ENCODE measurements around the gene PRDX2. TPM values are rescaled to one million over a fixed set of nuclear protein-coding genes. Genes with fewer than 3 reads are reported as not detected.

The PRDX2 gene
- total RNA-seq, 1 donor from 2014 or later, result 304 TPM

DNA sequence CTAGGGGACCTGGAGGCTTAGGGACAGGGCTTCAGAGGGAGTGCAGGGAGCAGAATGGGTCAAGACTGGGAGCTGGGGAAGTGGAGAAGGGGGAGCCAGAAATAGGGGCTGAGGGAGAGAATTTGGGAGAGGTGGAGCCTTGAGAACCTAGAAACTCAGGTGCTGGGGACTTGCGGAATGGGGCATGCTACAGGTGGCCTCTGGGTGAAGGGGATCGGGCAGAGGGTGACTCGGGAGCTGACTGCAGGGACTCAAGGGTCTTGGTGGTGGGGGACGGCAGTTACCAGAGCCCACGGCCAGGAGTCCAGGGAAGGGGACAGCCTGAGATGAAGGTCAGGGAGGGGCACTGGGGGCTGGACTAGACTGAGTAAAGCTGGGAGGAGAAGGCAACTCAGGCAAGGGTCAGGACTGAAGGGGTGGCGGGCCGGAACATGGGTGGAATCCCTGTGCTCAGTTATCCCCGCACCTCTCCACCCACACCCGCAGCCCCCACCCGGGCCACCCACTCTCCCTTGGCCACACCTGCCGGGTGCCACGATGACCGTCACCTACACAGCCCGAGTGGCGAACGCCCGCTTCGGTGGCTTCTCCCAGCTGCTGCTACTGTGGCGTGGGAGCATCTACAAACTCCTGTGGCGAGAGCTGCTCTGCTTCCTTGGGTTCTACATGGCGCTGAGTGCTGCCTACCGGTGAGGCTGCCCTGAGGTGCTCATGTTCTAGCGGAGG is 49.4 kb downstream of the PRDX2 start:
- DNase-seq, result no peak

DNA sequence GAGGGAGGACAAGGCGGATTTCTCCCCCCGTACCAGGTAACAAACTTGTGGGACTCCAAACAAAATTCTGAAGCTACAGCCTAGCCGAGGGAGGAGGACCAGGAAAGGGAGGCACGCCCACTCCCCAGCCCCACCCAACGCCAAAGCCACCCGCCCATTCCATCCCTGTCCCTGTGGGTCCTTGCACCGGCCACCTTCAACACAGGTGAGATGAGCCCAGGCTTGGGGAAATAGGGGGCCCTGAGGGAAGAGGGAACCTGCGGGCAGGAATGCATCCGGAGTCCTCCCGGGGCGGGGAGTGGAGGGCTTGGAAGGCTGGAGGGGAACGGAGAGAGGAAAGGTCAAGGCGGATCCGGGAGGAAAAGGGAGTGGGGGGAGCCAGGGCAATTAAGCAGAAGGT is 50.0 kb downstream of the PRDX2 start, which contains the start of gene BEST2:
Gene BEST2, plus strand, starts transcription at position 157 of the 400 bp plus-strand sequence. CDS start 802 bp downstream, outside the sequence.
- no peak for DNase-seq

DNA sequence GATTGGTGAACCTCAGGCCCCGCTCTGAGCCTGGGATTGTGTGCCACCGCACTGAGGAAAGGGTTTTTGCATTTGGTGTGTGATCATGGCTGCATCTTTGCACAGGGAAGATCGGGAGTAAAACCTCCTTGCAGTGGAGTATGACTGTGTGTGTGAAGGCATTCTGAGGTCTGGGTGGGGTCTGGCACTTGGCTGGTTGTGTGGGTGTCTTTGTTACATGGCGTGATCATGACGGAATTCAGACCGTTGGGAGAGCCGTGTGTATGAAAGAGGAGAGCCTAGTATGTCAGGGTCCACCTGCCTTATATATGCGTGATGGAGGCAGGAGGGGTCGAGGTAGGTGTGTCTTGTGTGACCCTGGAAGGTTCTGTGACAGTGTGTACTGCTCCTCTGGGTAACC is 50.7 kb downstream of the PRDX2 start:
- DNase-seq, result no peak

- no peak for DNase-seq
Observed at GRCh38 chr19:12749938-12750521, 51.6 kb downstream of the PRDX2 start.

DNA sequence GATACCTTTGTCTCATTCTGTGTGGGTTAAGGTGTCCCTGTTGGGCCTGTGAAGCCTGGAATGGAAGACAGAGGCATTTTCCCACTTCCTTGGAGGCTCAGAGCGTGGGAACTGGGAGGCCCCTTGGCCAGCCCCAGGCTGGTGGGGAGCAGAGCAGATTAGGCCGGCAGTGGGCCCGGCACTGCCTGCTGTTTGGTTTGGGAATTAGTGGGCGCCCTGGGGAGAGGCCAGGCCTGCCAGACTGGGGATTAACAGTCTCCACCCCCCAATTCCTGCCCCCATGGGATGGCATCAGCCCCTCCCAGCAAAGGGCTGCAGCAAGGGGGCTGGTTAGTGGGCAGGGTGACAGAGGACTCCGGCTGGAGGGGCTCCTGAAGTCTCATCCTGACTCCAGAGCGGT is 53.1 kb downstream of the PRDX2 start:
- no peak for DNase-seq

Small RNA genes lying within 50 kb of the gene (small RNA-seq; reads per million reads assigned to genes)
- gene MIR5684 (ENCODE audit: low replicate concordance), result 0.05 reads per million

Other genes starting within 250 kb of the PRDX2 start
- gene ZNF490, start 191.0 kb downstream of the PRDX2 start, total RNA-seq, result 6.1 TPM
- 26.3 TPM for gene ZNF791, start 190.9 kb downstream of the PRDX2 start, total RNA-seq
- 44.5 TPM for gene MAN2B1, start 135.1 kb downstream of the PRDX2 start, total RNA-seq
- gene WDR83, start 135.0 kb downstream of the PRDX2 start, total RNA-seq, result 7.2 TPM
- 64.5 TPM for gene DHPS, start 119.9 kb downstream of the PRDX2 start, total RNA-seq
- gene GNG14, start 113.8 kb downstream of the PRDX2 start, total RNA-seq, result not detected
- gene FBXW9, start 105.2 kb downstream of the PRDX2 start, total RNA-seq, result 8.0 TPM
- gene TNPO2, start 77.9 kb downstream of the PRDX2 start, total RNA-seq, result 44.7 TPM
- gene TRIR, start 67.1 kb downstream of the PRDX2 start, total RNA-seq, result 121 TPM
- gene GET3, start 64.3 kb downstream of the PRDX2 start, total RNA-seq, result 42.9 TPM
- gene BEST2, start 50.0 kb downstream of the PRDX2 start, total RNA-seq, result not detected
- gene HOOK2, start 26.2 kb downstream of the PRDX2 start, total RNA-seq, result 68.5 TPM
- 157 TPM for gene JUNB, start 10.3 kb downstream of the PRDX2 start, total RNA-seq
- gene THSD8, start 269 bp upstream of the PRDX2 start, total RNA-seq, result not detected
- gene RNASEH2A, start 4.8 kb upstream of the PRDX2 start, total RNA-seq, result 10.4 TPM
- not detected for gene RTBDN, start 32.8 kb upstream of the PRDX2 start, total RNA-seq
- gene MAST1, start 36.7 kb upstream of the PRDX2 start, total RNA-seq, result 0.92 TPM
- gene DNASE2, start 79.6 kb upstream of the PRDX2 start, total RNA-seq, result 9.1 TPM
- gene KLF1, start 85.4 kb upstream of the PRDX2 start, total RNA-seq, result 1.6 TPM
- 46.5 TPM for gene GCDH, start 89.4 kb upstream of the PRDX2 start, total RNA-seq
- not detected for gene SYCE2, start 117.5 kb upstream of the PRDX2 start, total RNA-seq
- 36.9 TPM for gene FARSA, start 131.9 kb upstream of the PRDX2 start, total RNA-seq
- gene CALR, start 136.8 kb upstream of the PRDX2 start, total RNA-seq, result 383 TPM
- 77.8 TPM for gene RAD23A, start 144.1 kb upstream of the PRDX2 start, total RNA-seq
- 30.1 TPM for gene GADD45GIP1, start 155.4 kb upstream of the PRDX2 start, total RNA-seq
- gene DAND5, start 167.8 kb upstream of the PRDX2 start, total RNA-seq, result not detected
- 144 TPM for gene NFIX, start 193.7 kb upstream of the PRDX2 start, total RNA-seq

All from tongue (tissue), 3 donors.